Loucy (cell line): ENCODE results near the gene CPAMD8.

ENCODE experiments used
- H2AFZ ChIP-seq: fragments of 200-600 bp; sonication (generic); 2 replicates; pipeline ENCODE4 v1.6.0; 2016; ENCODE audit warnings: antibody characterized with exemption, mild to moderate bottlenecking, low read length, moderate library complexity
- H3F3A ChIP-seq: fragments of 200-600 bp; 2 replicates; pipeline ENCODE4 v1.6.0; 2016; ENCODE audit warnings: antibody characterized with exemption, low read depth, mild to moderate bottlenecking
- H3K27me3 ChIP-seq: fragments of 200-600 bp; sonication (generic); 2 replicates; pipeline ENCODE4 v1.6.1; 2014; ENCODE audit warnings: low read length, mild to moderate bottlenecking; ENCODE audit not compliant: insufficient read depth, poor library complexity, severe bottlenecking
- H3K36me3 ChIP-seq: fragments of 200-600 bp; sonication (generic); 2 replicates; pipeline ENCODE4 v1.6.1; 2016; ENCODE audit warnings: low read length; ENCODE audit not compliant: insufficient read depth
- H3K4me1 ChIP-seq: fragments of 200-600 bp; sonication (generic); 2 replicates; pipeline ENCODE4 v1.5.1; 2014; ENCODE audit warnings: low read length, mild to moderate bottlenecking; ENCODE audit not compliant: insufficient read depth, poor library complexity, severe bottlenecking
- H3K4me2 ChIP-seq: fragments of 200-600 bp; sonication (generic); 2 replicates; pipeline ENCODE4 v1.6.0; 2014; ENCODE audit warnings: antibody characterized with exemption, low read length, low read depth, mild to moderate bottlenecking; ENCODE audit not compliant: poor library complexity, severe bottlenecking
- H3K4me3 ChIP-seq: fragments of 200-600 bp; sonication (generic); 2 replicates; pipeline ENCODE4 v1.5.1; 2014; ENCODE audit warnings: low read length, mild to moderate bottlenecking, mixed read lengths; ENCODE audit not compliant: poor library complexity, severe bottlenecking
- H3K79me2 ChIP-seq: fragments of 200-600 bp; sonication (generic); 2 replicates; pipeline ENCODE4 v1.6.1; 2014; ENCODE audit warnings: low read length; ENCODE audit not compliant: insufficient read depth
- H3K9ac ChIP-seq: fragments of 200-600 bp; sonication (generic); 2 replicates; pipeline ENCODE4 v1.6.0; 2014; ENCODE audit warnings: mild to moderate bottlenecking, low read depth, low read length, moderate library complexity; ENCODE audit not compliant: poor library complexity, severe bottlenecking
- H3K9me2 ChIP-seq: fragments of 200-600 bp; sonication (generic); replicated peaks from 2 replicates; pipeline ENCODE4 v1.6.1; 2016; ENCODE audit warnings: low read depth, low read length, mixed read lengths
- H3K9me3 ChIP-seq: fragments of 200-600 bp; sonication (generic); 2 replicates; pipeline ENCODE4 v1.6.1; 2014; ENCODE audit warnings: mild to moderate bottlenecking, antibody characterized with exemption, low read length, low read depth; ENCODE audit not compliant: insufficient read depth
- H4K20me1 ChIP-seq: fragments of 200-600 bp; sonication (generic); 2 replicates; pipeline ENCODE4 v1.6.0; 2014; ENCODE audit warnings: antibody characterized with exemption, low read length, mild to moderate bottlenecking; ENCODE audit not compliant: insufficient read depth, poor library complexity, severe bottlenecking
- CTCF ChIP-seq: fragments of 200-600 bp; sonication (generic); conservative IDR thresholded peaks from 2 replicates; pipeline ENCODE4 v1.5.1; 2014; ENCODE audit warnings: mild to moderate bottlenecking, antibody characterized with exemption, low read length
- EZH2phosphoT487 ChIP-seq: fragments of 200-600 bp; IDR thresholded peaks from 2 replicates; pipeline ENCODE4 v1.6.1; 2018; ENCODE audit warnings: antibody characterized with exemption, mild to moderate bottlenecking, moderate library complexity, borderline replicate concordance

Gene CPAMD8

GRCh38 chr19:16903347-16903746 is 123.3 kb downstream of the CPAMD8 start:
- no peaks in the 10 kb centered on the region for H3K79me2 ChIP-seq
- H3K4me2 ChIP-seq = no peak overlapping the region
- H3K9me2 ChIP-seq = no peaks in the 10 kb centered on the region
- H3K9me3 ChIP-seq = no peaks in the 10 kb centered on the region
- H2AFZ ChIP-seq = no peak overlapping the region
- no peaks in the 10 kb centered on the region for H3K36me3 ChIP-seq
- no peak for TF ChIP-seq CTCF
- TF ChIP-seq EZH2phosphoT487 = no peak
- no peaks in the 10 kb centered on the region for H3F3A ChIP-seq
- peaks cover 9% of the 10 kb centered on the region for H3K4me1 ChIP-seq
- H4K20me1 ChIP-seq = no peaks in the 10 kb centered on the region
- H3K4me3 ChIP-seq = no peak overlapping the region
- H3K27me3 ChIP-seq = no peaks in the 10 kb centered on the region
- no peak overlapping the region for H3K9ac ChIP-seq

- Histone ChIP-seq H3K36me3 (no peaks in the 10 kb centered on the region), H3F3A (no peaks in the 10 kb centered on the region), H3K9ac (no peak overlapping the region), H3K4me2 (no peak overlapping the region), H3K9me2 (no peaks in the 10 kb centered on the region), H3K79me2 (no peaks in the 10 kb centered on the region), H3K9me3 (no peaks in the 10 kb centered on the region), H2AFZ (no peak overlapping the region), H3K4me1 (peaks cover 9% of the 10 kb centered on the region), H3K27me3 (no peaks in the 10 kb centered on the region), H3K4me3 (no peak overlapping the region), H4K20me1 (no peaks in the 10 kb centered on the region)
- TF ChIP-seq CTCF (no peak), EZH2phosphoT487 (no peak)
Measured at GRCh38 chr19:16902545-16902944, 124.1 kb downstream of the CPAMD8 start.

- Histone ChIP-seq H3K4me2 (no peak overlapping the region), H3K4me3 (no peak overlapping the region), H3K9me2 (no peaks in the 10 kb centered on the region), H3K4me1 (peaks cover 9% of the 10 kb centered on the region), H3K9me3 (no peaks in the 10 kb centered on the region), H3F3A (no peaks in the 10 kb centered on the region), H3K36me3 (no peaks in the 10 kb centered on the region), H3K9ac (no peak overlapping the region), H3K27me3 (no peaks in the 10 kb centered on the region), H3K79me2 (no peaks in the 10 kb centered on the region), H4K20me1 (no peaks in the 10 kb centered on the region), H2AFZ (no peak overlapping the region)
- TF ChIP-seq CTCF (no peak), EZH2phosphoT487 (no peak)
Measured at GRCh38 chr19:16901491-16902175, 125.0 kb downstream of the CPAMD8 start.
